HG02763 (cell line): ENCODE data around the gene PIK3C2A.

Source experiments
- ATAC-seq: cut with Tn5 transposase; IDR thresholded peaks from one replicate; pipeline ENCODE4 v1.9.1; 2021; ENCODE audit warnings: mild to moderate bottlenecking, moderate library complexity; ENCODE audit not compliant: unreplicated experiment

The PIK3C2A gene

GRCh38 chr11:17162376-17162775 lies 45.4 kb downstream of the PIK3C2A start:
- ATAC-seq: no peak

GRCh38 chr11:17161515-17161914 lies 46.3 kb downstream of the PIK3C2A start:
- no peak for ATAC-seq

GRCh38 chr11:17159441-17159840 lies 48.3 kb downstream of the PIK3C2A start:
- ATAC-seq: no peak
